ENCODE measurements around the gene RHBDF1.
"Not testable (repeated sequence)": the region's sequence is repeated elsewhere in the genome, so short reads cannot be mapped to it uniquely, and the experiment has no call there.

Gene RHBDF1

GRCh38 chr16:35678-36305 lies 36.6 kb downstream of the RHBDF1 start:
- DNase-seq, result peak; percentile 0

DNA sequence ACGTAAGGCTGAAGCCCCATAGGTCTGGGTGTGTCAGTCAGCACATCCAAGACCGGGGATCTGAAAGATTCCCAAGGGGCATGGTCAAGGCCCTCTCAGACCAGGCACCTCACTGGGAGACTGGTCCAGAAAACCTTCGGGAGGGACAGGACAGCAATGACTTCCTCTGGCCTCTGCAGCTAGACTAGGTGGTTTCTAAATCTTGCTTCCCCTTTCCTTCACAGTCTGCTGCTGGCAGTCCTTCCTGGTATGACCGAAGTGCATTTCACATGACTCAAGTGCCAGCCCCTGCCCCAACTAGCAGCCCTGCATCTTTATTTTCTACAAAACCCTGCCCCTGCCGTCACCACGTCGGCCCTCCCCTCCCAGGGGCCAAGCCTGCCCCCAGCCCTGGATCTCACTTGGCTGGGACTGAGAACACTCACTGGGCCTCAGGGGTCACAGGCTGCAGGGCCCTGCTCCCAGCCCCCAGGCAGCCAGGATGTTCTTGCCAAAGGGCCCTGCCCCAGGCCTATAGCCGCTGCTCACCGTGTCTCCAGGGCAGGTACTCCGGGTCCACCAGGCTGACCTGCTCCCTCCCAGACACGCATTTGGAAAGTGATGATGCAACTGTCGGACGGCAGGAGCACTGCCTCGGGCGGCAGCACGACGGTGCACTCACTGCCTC lies 37.3 kb downstream of the RHBDF1 start:
- DNase-seq, result peak; percentile 1

GRCh38 chr16:34648-34987 lies 37.8 kb downstream of the RHBDF1 start:
- no peak for DNase-seq

GRCh38 chr16:33877-34647 lies 38.4 kb downstream of the RHBDF1 start:
- DNase-seq, result peak; percentile 0

GRCh38 chr16:33154-33876 lies 39.1 kb downstream of the RHBDF1 start:
- peak; percentile 0 for DNase-seq

GRCh38 chr16:30627-31026 lies 41.8 kb downstream of the RHBDF1 start:
- DNase-seq, result not testable (repeated sequence)

GRCh38 chr16:25926-26348 lies 46.5 kb downstream of the RHBDF1 start:
- DNase-seq, result not testable (repeated sequence)

DNA sequence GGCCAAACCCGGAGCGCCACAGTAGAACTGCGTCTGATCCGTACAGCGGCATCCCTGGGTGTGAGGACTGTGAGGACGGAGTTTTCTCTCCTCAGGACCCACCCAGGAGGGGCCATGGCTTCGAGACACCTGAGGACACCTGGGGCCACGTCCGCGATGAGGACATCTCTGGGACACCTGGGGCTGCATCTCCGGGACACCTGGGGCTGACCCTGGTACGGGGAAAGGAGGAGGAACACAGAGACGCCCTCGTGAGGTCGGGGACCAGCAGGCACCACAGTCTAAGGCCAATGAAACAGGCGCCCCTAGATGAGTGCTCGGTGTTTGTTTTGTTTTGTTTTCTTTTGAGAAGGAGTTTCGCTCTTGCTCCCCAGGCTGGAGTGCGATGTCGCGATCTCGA lies 48.3 kb downstream of the RHBDF1 start:
- not testable (repeated sequence) for DNase-seq

- DNase-seq, result not testable (repeated sequence)
Observed at GRCh38 chr16:20886-21285, 51.5 kb downstream of the RHBDF1 start.

DNA sequence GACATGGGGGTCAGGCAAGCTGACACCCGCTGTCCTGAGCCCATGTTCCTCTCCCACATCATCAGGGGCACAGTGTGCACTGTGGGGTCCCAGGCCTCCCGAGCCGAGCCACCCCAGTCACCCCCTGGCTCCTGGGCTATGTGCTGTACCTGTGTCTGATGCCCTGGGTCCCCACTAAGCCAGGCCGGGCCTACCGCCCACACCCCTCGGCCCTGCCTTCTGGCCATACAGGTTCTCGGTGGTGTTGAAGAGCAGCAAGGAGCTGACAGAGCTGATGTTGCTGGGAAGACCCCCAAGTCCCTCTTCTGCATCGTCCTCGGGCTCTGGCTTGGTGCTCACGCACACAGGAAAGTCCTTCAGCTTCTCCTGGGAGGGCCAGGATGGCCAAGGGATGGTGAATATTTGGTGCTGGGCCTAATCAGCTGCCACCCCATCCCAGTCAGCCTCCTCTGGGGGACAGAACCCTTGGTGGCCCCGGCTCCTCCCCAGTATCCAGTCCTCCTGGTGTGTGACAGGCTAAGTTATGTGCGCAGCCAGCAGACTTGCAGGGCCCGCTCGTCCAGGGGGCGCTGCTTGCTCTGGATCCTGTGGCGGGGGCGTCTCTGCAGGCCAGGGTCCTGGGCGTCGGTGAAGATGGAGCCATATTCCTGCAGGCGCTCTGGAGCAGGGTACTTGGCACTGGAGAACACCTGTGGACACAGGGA lies 55.2 kb downstream of the RHBDF1 start:
- not testable (repeated sequence) for DNase-seq

GRCh38 chr16:10772-11171 lies 61.7 kb downstream of the RHBDF1 start:
- DNase-seq, result peak; percentile 93

- no peak for DNase-seq
Observed at GRCh38 chr16:9903-10665, 62.3 kb downstream of the RHBDF1 start.

Data from activated CD4-positive, alpha-beta T cell treated with anti-CD3 and anti-CD28 coated beads, Interleukin-10, Interleukin-2, amounts not matched to agents 100 ng/mL and 50 ng/mL, durations not matched to agents 16 hours and 8 hours (primary cell).